Measurements from ENCODE around the gene PLK2.

The PLK2 gene

GRCh38 chr5:58459146-58460001 is 512 bp downstream of the PLK2 start (continued):
- no peak for TF ChIP-seq ZSCAN18 (tag by site-specific recombination; IDR thresholded peaks at IDR 0.05)
- no peak for TF ChIP-seq KLF10 (tag by site-specific recombination; IDR thresholded peaks at IDR 0.05)
- no peak for TF ChIP-seq PRDM10 (tag by site-specific recombination; IDR thresholded peaks at IDR 0.05)
- no peak for TF ChIP-seq FEZF1 (tag by site-specific recombination; IDR thresholded peaks at IDR 0.05)
- TF ChIP-seq ZBTB44 (tag by site-specific recombination; IDR thresholded peaks at IDR 0.05), result no peak
- no peak for TF ChIP-seq ZXDB (tag by site-specific recombination; IDR thresholded peaks at IDR 0.05)
- TF ChIP-seq ZEB2 (tag by site-specific recombination; IDR thresholded peaks at IDR 0.05), result no peak
- no peak for TF ChIP-seq ZBTB26 (tag by site-specific recombination; optimal IDR thresholded peaks at IDR 0.05)
- no peak for TF ChIP-seq ZSCAN23 (tag by site-specific recombination; IDR thresholded peaks at IDR 0.05)
- no peak for TF ChIP-seq ELK4 (IDR thresholded peaks at IDR 0.05; ENCODE audit: borderline replicate concordance, low read depth, low read length)
- TF ChIP-seq ZNF416 (tag by site-specific recombination; IDR thresholded peaks at IDR 0.05), result no peak; the same call in 1 of the 2 replicates
- TF ChIP-seq EGR2 (tag by site-specific recombination; IDR thresholded peaks at IDR 0.05; ENCODE audit: low read depth), result no peak
- TF ChIP-seq ZNF311 (tag by site-specific recombination; IDR thresholded peaks at IDR 0.05; ENCODE audit: borderline replicate concordance), result no peak
- TF ChIP-seq ZSCAN5A (tag by site-specific recombination; IDR thresholded peaks at IDR 0.05), result no peak
- TF ChIP-seq ZNF645 (tag by site-specific recombination; IDR thresholded peaks at IDR 0.05), result no peak
- TF ChIP-seq ZNF571 (tag by site-specific recombination; IDR thresholded peaks at IDR 0.05), result no peak
- TF ChIP-seq ZNF707 (tag by site-specific recombination; IDR thresholded peaks at IDR 0.05), result no peak
- peak; percentile 41; the same call in 1 of the 2 replicates for TF ChIP-seq ZBTB8A (tag by site-specific recombination; IDR thresholded peaks at IDR 0.05)
- TF ChIP-seq ZNF266 (tag by site-specific recombination; IDR thresholded peaks at IDR 0.05; ENCODE audit: low read depth), result no peak
- TF ChIP-seq ZNF24 (tag by site-specific recombination; IDR thresholded peaks at IDR 0.05), result no peak
- no peak for TF ChIP-seq ZNF530 (tag by site-specific recombination; IDR thresholded peaks at IDR 0.05; ENCODE audit: low read depth)
- peak; percentile 24; the same call in 1 of the 2 replicates for TF ChIP-seq PRDM1 (tag by site-specific recombination; IDR thresholded peaks at IDR 0.05)
- TF ChIP-seq ZNF16 (tag by site-specific recombination; IDR thresholded peaks at IDR 0.05; ENCODE audit: low read depth), result no peak
- no peak for TF ChIP-seq ZIC2 (tag by site-specific recombination; IDR thresholded peaks at IDR 0.05)
- TF ChIP-seq RBAK (tag by site-specific recombination; IDR thresholded peaks at IDR 0.05), result 0 out of 2 replicates have a peak, but pooled peaks have one; percentile 32
- no peak for TF ChIP-seq ZNF785 (tag by site-specific recombination; IDR thresholded peaks at IDR 0.05)
- TF ChIP-seq ZNF677 (tag by site-specific recombination; IDR thresholded peaks at IDR 0.05), result no peak
- no peak for TF ChIP-seq ZNF248 (tag by site-specific recombination; IDR thresholded peaks at IDR 0.05)
- TF ChIP-seq ZNF660 (tag by site-specific recombination; IDR thresholded peaks at IDR 0.05), result no peak

Data from HEK293 (cell line).